Measurements from ENCODE around the gene MBNL2.

MBNL2 gene

DNA sequence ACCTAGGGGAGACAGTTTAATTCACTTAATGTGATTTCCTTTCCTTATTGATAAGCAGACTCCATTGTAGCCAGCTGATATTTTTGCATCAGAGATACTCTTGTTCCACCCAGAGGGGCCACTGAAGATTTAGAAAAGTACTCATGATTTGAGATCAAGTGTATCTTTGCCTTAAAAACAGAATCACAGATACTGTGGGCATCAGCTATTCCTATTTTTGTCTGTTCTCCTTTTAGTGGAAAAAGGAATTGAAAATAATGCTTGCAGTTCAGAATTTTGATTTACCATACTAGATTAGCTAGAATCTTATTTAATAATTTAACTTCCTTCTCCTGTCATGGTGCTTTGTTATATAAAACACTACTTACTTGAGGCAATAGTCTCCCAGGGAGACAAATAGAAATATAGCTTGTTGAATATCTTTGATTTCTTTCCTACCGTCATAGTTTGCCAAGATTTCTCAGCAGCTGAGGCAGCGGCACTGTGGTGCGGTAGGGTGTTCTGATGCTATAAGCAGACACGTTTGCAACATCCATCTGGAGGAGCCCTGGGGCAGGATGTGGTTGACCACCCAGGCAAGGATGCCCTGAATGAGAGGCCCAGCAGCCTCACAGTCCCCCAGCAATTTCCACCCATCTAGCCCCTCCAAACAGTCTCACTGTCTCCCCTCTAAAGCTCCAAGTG is 164.8 kb downstream of the MBNL2 start:
- DNase-seq, result no peak

DNA sequence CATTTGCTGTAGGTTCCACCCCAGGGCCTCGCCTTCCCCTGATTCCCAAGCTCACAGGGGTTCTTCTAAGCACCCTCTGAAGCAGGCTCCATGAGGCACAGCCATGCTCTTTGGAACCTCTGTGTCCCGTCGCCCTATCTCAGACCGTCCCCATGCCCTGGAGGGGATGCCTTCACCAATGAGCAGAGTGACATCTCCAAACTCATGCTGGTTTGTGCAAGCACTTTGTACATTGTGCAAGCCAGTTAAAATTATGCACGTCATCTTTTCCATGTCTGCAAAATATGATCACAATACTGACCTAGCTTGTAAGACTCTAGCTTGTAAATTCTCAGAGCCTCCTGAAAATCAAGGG is 165.3 kb downstream of the MBNL2 start:
- no peak for DNase-seq

- DNase-seq, result no peak
Measured at GRCh38 chr13:97387890-97388289, 165.8 kb downstream of the MBNL2 start.

GRCh38 chr13:97388373-97388772 is 166.2 kb downstream of the MBNL2 start:
- no peak for DNase-seq

GRCh38 chr13:97390941-97391600 is 168.9 kb downstream of the MBNL2 start:
- DNase-seq, result no peak

DNA sequence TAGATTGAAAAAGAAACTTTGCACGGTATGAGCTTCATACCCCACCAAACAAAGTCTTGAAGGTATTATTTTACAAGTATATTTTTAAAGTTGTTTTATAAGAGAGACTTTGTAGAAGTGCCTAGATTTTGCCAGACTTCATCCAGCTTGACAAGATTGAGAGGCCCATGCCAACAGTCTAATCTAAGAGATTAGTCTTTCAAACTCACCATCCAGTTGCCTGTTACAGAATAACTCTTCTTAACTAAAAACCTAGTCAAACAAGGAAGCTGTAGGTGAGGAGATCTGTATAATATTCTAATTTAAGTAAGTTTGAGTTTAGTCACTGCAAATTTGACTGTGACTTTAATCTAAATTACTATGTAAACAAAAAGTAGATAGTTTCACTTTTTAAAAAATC is 169.9 kb downstream of the MBNL2 start:
- DNase-seq, result no peak

DNA sequence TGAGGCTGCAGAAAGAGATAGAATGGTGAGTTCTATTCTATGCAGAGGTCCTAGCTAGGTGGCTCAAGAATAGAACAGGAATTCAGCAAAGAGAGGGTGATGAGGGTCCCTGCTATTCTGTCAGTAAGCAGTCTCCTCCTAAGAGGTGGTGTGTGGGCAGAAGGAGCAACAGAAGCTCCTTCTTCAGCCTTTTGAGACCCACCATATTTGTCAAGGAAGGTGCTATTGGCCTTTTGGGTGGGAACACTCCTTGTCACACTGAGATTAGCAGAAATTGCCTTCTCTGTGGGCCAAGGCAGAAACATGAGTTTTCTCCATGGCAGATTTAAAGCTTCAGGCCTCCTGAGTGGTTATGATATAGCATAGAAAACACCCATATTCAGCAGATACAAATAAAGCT is 172.4 kb downstream of the MBNL2 start:
- no peak for DNase-seq

DNA sequence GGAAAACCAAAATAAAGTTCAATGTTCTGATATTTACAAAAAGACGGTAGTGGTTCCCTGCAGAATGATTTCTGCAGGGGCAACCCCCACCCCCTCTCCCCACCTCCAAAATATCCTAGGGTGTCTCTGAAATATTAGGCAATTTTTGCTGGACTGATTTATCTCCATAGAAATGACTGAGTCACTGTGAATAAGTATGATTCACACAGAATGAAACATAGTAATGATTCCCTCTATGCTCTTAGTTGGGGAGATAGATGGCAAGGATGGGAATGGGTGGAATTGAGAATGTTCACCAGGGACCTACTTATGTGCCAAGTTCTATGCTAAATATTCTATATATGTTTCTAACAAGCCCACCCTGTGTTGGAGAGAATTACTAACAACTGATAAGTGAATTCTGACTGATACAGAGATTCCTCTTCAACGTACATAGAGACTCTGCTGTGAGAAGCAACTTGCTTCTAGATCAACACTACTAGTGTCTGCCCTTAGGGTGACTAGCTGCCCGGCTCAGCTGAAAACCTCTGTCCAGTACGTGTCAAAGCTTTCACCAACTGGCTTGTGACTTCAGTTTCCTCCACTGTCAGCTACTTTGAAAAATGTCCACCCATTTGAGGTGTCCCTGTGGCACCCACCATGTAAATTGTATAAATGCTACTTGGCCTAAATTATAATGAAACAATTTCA is 173.5 kb downstream of the MBNL2 start:
- no peak for DNase-seq

DNA sequence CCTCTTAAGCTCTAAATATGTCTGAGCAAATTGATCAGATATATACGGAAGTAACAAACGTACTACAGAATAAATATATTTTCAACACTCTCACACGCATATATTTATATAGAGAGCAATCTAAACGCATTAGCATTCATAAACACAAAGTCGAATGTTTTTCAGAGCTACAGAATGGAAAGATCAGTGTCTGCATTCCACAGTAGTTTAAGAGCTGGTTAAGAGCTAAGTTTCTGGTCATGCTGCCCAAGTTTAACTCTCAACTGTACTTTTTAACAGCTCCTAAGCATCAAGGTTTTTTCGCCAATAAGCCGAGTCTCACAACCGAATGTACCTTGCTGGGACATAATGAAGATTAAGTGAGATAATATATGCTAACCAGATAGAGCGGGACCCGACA is 175.1 kb downstream of the MBNL2 start:
- no peak for DNase-seq

GRCh38 chr13:97401421-97401820 is 179.3 kb downstream of the MBNL2 start:
- no peak for DNase-seq

- no peak for DNase-seq
Measured at GRCh38 chr13:97403893-97404750, 182.0 kb downstream of the MBNL2 start.

DNA sequence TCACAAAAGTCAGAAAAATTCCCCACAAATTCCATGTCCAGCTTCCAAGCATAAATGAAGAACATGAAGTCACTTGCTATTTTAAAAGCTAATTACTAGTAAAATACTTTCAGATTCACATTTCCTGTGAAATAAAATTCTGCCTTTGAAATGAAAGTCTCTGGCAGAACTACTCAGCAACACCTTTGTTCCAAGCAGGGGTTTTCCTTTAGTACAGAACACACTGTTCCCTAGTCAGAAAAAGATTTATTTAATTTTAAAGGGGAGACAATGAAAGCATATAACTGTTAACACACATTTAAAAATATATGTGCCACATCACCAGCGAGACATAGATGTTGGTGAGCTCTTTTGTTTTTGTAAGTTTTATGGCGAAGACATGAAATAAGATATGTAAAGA is 185.4 kb downstream of the MBNL2 start:
- no peak for DNase-seq

- no peak for DNase-seq
Measured at GRCh38 chr13:97408938-97409337, 186.8 kb downstream of the MBNL2 start.

GRCh38 chr13:97411984-97412383 is 189.9 kb downstream of the MBNL2 start:
- no peak for DNase-seq

GRCh38 chr13:97413694-97414093 is 191.6 kb downstream of the MBNL2 start:
- no peak for DNase-seq

DNA sequence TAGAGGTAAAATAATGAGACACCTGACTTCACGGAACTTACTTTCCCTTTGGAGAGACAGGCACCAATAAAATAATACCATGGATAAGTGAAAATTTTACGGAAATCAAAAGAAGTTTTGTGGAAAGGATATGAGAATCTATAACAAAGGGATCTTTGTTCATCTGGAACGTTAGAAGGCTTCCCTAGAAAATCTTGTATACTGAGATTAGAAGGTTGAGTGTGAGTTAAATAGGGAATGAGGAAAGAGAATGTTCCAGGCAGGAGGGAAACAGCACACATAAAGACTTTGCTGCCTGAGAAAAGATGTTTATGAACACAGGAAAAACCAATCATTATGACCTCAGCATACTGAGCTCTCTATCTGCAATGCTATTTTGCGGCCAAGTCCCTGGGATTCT is 192.3 kb downstream of the MBNL2 start:
- no peak for DNase-seq

GRCh38 chr13:97417698-97418097 is 195.6 kb downstream of the MBNL2 start:
- no peak for DNase-seq

- DNase-seq, result no peak
Measured at GRCh38 chr13:97422118-97423054, 200.3 kb downstream of the MBNL2 start.

DNA sequence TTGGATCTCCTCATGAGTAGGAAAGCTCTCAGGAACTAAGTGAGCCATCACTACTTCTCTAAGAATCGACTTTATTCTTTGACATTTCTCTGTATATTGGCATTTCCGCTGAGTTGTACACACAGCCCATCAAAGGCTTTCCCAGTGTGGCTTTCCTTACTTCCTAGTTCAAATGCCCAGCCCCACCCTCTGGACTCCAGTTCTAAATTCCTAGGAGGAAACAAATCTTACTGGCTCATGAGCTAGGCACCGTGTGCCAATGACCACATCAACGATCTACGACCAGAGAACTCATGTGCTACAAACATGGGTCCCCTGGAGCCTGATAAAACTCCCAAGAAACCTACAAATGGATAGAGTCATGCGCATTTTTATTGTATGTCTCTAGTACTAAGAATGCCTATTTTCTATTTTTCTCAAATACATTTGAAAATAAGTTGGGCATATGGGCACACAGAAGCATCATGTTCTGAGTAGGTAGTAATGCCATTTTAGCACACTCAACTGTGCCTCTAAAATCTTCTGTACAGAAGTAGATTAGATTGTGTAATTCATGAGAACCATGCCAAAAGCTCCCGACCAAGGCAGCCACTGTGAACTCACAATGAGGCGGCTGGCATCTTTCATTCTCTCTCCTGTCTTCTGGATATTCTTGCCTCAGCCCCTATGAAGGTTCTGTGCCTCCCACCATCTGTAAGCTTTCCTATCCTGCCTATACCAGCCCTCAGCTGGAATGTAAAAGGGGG is 201.3 kb downstream of the MBNL2 start:
- no peak for DNase-seq

GRCh38 chr13:97425590-97425989 is 203.5 kb downstream of the MBNL2 start:
- DNase-seq, result no peak

DNA sequence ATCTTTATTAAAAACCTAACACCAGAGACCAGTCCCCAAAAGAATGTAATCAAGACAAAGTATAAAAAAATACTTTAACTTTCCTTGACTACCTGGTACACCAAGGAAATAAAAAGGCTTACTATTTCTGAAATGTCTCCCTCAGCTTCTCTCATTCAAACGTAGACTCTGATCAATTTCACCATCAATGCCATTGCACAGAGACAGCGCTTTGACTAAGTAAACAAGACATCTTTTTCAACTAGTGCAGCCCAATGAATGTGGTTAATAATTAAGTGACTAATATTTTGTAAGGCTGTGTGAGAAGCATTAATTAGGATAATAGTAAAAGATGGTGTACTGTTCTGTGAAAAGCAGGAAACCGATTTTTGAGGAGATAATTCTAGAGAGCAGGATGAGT is 204.6 kb downstream of the MBNL2 start:
- no peak for DNase-seq

- DNase-seq, result no peak
Measured at GRCh38 chr13:97429681-97430081, 207.5 kb downstream of the MBNL2 start.
